NCI-H345 treated with DMSO at 0.1 percent for 48 hours (cell line): ENCODE results near the gene DIPK1C.
A peak's percentile ranks its signal among the peaks of the same experiment; 100 is the strongest.

Experiments
- DNase-seq: peaks from one replicate; lab custom pipeline; 2025; ENCODE audit not compliant: unreplicated experiment; lab: John Stamatoyannopoulos, UW

Gene DIPK1C

DNA sequence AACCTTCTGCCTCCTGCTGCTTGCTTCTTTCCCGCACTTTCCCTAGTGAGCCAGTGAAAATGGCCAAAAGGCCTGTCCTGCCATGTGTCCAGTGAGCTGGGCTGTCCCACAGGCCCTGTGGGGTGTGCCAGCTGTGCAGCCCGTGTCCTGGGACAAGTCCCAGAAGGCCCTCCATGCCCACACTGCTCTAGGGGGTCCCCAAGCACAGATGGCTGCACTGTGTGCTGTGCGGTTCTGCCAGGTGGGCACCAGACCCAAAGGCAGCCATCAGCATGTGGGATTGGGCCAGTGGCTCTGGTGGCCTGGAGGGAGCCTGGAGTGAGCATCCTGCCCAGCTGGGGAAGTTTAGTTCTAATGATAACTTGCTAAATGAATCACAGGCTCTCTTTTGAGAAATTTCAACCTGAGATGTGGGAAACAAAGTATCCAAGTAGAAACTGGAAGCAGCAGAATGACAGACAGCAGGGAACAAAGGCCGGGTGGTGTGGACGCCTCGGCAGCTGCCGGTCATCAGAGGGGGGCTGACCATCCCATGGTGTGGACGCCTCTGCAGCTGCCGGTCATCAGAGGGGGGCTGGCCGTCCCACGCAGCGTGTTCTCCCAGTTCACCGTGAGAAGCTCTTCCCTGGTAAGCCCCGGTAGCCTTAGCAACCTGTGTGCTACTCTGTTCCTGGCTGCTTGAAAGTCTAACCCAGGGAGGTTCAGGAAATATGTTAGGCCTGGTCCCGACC, 29.2 kb upstream of the DIPK1C start:
- no peak for DNase-seq

DNA sequence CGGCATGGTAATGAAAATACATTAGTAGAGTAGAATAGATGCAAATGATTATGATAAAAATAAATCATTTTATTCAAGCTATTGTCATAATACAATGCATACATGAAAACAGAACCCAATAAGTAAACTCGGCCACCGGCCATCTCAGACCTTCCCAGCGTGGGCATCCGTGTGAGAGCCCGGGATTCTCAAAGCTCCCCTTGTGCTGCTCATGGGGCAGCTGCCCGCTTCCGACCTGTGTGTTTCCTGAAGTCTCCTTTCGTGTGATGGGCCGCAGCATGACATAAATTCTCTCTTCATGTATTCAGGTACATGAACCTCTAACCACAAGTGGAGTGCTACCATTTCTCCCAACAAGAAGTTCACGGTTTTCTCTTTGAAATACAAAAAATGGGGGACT, 25.6 kb upstream of the DIPK1C start:
- no peak for DNase-seq

DNA sequence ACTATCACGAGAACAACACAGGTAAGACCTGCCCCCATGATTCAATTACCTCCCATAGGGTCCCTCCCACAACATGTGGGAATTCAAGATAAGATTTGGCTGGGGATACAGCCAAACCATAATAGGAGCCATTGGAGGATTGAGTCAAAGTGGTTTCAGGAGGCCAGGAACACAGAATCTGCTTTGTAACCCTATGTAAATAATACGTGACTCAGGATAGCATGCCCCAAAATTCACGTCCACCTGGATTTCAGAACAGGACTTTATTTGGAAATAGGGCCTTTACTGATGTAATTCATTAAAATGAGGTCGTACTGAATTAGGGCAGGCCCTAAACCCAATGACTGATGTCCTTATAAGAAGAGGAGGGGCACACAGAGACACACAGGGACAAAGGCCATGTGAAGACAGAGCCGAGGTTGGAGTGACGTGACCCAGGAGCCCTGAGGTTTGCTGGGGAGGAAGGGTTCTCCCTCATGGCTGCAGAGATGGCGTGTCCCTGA, 23.1 kb upstream of the DIPK1C start:
- DNase-seq = no peak

DNA sequence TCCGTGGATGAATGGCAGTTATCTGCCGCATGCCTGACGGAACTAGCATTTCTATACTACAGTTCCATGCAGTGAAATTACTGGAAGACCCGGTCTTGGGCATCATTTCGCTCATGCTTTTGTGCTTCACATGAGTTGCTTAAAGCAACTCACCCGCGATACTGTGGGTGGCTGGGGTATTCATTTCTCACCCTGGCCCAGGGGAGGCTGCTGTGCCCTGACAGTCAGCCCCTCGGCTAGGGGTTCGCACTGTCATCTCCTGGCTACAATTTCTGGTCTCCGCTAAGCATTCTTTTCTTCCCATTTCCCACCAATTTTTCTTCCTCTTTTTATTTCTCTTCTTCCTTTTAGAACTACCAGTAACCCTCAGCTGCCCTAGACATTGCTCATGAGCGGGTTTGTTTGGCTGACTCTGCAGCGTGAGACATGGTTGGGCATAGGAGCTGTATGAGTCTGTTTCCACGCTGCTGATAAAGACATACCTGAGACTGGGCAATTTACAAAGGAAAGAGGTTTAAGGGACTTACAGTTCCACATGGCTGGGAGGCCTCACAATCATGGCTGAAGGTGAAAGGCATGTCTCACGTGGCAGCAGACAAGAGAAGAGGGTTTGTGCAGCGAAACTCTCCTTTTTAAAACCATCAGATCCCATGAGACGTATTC, 22.5 kb upstream of the DIPK1C start:
- no peak for DNase-seq

DNA sequence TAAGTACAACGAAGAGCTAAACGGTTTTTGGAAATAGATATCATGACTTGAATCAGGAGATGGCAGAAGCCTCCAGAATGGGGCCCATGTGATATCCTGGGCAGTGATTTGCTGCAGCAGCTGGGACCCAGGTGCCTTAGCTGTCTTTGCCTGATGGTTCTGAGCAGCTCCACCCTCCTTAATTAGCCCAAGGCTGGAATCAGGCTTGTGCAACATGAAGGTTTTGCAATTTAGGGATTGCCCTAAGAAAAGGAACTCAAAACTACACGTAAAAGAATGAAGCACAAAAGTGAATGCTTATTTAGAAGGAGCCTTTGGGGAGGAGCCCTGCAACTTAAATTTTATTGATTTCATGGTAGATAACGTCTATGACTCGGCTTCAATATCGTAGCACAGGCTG, 21.8 kb upstream of the DIPK1C start:
- no peak for DNase-seq

DNA sequence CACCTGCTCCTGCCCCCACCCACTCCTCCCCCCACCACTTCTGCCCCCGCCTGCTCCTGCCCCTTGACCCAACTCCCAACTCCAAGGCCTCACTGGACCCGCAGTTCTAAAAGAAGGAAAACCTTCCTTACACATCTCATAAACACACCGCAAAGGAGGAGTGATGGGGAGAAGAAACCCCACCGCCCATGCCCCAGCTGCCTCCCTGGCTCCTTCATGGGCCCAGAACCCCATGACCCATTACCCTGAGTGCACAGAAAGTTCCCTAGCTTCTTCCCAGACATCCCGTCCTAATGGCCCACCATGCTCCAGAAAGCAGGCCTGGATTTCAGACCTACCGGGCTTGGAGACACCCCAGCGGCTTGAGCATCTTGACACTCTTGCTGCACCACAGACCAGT, 21.2 kb upstream of the DIPK1C start:
- DNase-seq = no peak

DNA sequence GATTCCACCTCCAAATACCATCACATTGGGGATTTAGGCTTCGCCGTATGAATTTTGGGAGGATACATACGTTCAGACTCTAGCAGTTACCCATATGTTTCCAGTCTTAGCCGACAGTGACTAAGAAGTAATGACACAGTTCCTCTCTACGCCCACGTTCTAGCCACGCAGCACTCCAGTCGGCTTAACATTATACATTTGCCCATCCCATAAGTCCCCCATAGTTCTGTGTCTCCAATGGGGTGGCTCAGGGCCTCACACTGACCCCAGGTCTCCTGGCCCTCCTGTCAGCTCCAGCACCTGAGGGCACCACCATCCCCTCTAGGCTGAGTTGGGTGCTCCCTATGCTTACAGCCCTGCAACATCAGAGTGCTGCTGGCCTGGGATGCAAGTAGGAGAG, 20.7 kb upstream of the DIPK1C start:
- DNase-seq = no peak

DNA sequence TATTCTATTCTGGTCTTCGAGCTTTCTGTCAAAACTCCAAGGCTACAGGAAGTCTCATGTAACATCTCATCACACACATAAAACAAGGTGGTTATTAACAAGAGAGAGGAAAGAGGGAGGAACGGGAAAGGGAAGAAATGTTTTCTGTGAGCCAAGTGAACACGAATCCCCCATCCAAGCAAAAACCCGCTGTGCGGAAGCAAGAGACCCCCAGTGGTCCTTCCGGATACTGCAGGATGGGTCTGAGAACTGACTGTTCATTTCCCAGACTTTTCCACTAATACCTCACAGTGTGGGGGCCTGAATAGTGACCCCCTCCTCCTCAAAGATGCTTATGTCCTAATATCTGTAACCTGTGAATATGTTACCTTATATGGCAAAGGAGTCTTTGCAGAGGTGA, 19.0 kb upstream of the DIPK1C start:
- DNase-seq = no peak

DNA sequence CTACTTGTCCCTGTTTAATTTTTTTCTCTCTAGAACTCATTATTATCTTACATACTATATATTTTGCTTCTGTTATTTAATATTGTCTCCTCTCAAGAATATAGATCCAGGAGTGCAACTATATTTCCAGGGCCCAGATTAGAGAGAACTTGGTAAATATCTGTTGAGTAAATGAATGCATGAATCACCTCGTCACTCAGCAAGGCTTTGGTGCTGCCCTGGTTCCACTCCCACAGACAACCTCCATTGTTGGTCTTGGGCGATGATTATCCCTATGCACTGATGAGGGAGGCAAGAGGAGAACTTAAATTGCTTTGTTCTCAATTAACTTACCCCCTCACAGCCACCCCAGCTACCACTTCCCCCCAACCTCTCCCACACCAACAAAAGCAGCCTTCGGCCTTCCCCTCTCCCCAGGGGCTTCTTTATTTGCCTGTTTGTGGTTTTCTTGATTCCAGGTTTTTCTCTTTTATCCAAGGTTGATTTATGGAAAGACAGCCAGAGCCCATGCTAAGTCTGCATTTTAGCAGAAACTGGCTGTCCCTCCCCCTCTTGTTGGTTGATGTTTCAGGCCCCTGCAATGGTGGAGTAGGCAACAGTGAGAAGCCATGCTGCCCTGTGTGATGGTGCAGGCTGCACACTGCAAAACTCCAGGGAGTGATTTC, 17.0 kb upstream of the DIPK1C start:
- DNase-seq = no peak

DNA sequence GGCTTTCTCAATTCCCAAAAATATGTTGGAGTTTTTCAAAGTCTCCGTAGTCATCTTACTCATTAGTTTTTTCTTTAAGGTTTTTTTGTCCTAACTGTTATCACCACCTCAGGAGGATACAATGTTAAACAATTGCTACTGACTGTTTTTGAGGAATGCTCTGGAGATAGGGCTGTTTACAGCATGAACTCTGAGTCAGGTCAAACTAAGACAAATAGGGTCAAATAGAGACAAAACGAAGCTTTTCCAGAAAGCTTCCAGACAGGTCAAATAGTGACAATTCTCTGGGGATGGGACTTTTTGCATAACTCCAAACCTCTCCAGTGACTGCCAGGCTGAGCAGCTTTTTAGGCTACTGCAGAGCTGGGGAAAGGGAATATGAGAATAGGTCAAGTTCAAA, 15.2 kb upstream of the DIPK1C start:
- no peak for DNase-seq

DNA sequence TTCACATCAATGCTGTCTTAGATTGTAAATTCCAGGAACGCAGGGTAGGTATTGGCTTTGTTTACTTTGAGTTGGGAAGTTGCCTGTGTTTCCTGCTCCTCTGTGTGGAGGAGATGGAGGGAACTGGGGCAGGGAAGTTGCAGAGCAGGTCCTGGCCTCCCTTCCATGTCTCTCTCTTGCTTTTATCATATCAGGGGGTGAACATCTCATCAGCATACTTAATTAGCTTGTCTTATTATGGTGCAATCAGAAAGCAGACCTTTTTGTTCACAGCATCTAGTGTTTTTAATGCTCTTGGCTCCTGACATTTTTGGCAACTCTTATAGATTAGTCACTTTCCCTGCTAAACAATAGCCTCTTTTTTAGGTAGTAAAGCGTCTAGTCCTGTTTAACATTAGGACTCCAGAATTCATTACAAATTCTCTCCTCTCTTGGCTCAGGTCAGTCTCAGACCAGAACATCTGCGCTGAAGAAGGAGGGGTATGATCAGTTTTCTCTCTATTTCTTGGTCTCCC, 11.5 kb upstream of the DIPK1C start:
- DNase-seq = no peak

DNA sequence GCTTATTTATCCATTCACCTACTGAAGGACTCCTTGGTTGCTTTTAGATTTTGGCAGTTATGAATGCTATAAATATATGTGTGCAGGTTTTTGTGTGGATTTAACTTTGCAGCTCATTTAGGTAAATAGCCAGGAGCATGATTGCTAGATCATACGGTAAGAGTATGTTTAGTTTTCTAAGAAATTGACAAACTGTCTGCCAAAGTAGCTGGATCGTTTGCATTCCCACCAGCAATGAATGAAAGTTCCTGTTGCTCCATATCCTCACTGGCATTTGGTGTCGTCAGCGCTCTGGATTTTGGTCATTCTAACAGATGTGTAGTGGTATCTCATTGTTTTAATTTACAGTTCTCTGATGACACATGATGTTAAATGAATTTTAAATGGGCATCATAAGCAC, 8.7 kb upstream of the DIPK1C start:
- no peak for DNase-seq

DNA sequence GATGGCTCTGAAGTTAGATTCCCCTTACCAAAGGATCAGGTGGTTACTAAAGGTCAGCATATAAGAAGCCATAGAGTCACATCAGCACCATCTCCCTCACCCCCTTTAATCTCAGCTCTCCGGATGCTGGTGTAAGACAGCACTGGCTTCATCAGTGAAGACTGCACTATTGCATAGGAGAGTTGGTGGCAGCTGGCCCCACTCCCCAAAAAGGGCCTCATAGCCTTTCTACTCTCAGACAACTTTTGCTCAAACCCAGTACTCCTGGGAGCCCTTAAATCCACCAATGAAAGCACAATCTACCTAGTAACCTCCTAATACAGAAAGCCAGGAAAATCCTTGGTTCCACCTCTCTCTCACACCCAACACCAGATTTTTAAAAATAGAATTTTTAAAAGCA, 6.9 kb upstream of the DIPK1C start:
- DNase-seq = no peak

DNA sequence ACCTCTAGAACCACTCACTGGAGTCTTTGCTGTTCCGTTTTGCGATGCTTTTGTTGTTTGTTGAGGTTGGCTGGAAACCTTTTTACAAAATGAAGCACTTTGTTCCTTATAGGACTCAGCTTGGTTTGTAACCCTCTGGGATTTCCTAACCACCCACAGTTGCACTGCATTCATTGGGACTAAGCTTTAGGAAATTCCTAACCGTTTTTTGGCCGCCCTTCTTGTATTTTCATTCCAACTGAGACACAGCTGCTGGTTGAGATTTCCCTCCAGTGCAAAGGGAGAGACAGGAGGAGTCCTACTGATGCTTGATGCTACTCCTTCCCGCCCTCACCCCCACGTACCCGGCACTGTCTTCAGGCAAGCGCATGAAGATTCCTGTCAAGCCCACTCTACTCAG, 6.1 kb upstream of the DIPK1C start:
- DNase-seq = no peak

DNA sequence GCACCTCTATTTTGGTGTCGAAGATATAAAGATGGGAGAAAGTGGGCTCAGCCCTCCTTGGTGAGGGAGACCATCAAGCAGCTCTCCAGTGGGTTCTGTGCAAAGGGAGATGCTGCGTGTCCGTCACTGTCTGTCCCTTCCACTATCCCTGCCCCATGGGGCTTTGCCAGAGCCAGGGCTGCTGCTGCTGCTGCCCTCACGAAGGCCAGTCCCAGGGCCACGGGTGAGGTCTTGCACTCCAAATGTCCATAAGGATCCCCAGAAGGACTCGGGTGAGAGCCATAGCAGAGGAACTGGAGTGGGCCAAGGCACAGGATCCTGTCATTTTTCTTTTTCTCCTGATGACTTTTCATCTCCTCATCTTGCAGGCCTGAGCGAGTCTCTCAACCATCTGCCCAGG, 3.7 kb upstream of the DIPK1C start:
- DNase-seq = no peak

DNA sequence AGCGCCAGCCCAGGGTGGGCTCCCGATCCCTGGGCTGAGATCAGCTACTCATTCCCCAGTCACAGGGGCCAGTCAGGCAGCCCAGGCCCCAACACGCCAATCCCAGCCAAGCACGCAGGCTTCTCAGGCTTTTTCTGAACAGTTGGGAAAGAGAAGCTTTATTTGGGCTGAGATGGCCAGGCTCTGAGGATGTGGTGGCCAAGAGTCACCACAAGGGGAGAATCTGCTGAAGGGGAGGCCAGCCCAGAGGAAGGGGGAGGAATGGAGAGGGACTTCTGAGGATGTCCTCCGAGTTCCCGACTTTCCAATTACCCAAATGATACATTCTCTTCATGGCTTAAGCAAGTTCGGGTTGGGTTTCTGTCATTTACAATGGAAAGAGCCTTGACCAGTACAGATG, 2.8 kb upstream of the DIPK1C start:
- no peak for DNase-seq

DNA sequence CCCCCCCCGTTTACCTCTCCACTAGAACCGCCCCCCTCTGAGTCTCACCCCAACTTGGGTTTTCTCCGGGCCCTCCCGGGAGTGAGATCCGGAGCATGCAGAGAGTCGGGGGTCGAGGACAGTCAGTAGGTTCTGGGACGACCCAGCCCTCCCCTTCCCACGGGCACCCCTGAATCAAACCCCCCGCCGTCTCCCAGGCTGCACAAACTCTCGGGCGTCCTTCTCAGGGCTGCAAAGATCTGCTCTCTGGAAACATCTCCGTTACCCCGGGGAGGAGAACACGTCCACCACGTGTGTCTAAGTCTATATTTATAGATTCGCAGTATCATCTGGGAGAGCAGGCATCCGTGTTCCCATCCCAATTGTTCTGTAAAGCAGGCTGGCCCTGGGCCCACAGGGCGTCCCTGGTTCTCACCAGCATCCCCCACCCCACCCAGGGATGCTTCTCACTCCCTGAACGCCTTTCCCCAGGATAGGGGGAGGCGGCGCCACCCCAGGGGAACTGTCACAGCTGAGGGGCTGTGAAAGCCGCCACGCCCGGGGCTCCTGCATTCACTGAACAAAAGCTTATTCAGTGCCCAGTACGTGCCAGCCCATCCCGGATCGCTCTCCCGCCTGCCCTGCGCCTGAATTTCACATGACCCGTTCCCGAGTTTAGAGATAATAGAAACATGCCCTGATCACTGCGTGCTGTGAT, 765 bp upstream of the DIPK1C start:
- DNase-seq = peak; percentile 92

DNA sequence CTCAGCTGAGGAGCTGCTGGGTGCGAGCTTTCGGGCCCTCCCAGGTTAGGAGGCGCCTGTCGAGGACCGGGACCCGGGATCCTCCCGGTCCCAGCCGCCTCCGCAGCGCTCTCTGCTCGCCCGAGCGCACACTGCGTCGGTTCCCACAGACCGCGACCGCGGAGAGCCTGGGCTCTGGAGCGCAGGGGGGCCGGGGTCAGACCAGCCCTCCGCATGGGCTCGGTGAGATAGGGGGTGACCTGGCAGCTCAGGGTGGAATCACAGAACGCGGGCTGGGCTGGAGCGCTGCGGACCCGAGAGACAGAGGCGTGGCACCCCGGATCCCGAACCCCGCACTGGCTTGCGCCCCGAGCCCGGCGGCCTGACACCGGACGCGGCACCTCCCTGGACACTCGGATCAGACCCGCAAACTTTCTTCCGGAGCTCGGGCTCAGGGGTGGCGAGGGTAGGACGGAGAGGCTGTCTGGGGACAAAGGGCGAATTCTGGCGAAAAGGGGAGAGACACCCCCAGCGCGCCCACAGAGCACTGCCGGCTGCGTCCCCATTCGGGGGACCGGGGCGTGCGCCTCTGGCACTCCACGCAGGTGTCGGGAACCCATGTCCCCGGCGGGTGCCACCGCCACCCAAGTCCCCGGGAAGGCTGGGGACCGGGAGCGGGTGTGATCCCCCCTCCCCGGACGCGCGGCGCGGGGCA, 612 bp downstream of the DIPK1C start:
- no peak for DNase-seq

DNA sequence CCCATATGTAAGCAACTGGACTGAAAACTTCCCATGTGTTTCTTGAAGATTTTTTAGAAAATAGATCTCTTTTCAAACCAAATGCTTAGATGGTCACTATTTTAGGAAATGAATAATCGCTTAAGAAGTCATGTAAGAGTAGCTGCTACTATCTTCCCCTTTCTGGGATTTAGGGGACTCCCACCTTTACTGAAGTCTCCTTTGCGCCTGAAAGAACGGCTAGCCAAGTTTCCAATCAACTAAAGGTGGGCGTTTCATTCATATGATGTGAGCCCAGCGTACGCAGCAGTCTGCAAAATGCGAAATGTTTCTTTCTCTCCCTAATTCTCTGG, 1.1 kb downstream of the DIPK1C start:
- no peak for DNase-seq

DNA sequence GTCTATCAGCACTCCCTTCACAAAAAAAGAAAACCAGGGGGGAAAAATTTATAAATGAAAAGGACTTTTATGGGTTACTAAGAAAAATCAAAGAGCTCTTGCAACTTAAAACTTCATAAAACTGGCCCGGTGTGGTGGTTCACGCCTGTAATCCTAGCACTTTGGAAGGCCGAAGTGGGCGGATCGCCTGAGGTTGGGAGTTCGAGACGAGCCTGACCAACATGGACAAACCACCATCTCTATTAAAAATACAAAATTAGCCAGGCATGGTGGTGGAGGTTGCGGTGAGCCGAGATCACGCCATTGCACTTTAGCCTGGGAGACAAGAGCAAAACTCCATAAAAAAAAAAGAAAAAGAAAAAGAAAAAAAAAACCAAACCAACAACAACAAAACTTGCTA, 1.7 kb downstream of the DIPK1C start:
- DNase-seq = no peak

DNA sequence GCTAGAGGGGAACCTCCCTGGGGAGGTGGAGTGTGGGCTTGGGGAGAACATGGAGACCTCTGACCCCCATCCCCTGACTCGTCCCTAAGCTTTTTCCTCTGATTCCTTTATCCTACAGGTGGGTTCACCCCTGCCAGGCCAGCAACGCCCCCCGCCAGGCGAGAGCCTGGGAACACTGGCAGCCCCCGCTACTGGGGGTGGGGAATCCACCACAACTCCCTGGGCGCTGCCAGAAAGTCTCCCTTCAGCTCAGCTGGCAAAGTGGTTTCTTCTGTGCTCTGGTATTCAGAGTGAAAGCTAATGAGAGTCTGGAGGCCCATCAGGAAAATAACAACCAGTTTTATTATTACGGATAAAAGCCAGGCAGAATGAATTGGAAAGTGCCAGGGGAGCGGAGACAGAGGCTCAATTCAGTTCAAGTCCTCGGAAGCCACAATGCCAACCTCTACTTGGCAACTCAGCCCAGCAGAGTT, 2.8 kb downstream of the DIPK1C start:
- DNase-seq = no peak
